ENCODE data around the gene ATP1B1. TPM values are rescaled to one million over a fixed set of nuclear protein-coding genes. Genes with fewer than 3 reads are reported as not detected.

ATP1B1 gene
- total RNA-seq, 1 donor from 2014 or later = 27.5 TPM

- intact Hi-C loops (cut with DNase I) = no loop called here
- peak overlapping the region; percentile 20 for H3K27ac ChIP-seq
- H3K4me1 ChIP-seq = peaks cover 7% of the 10 kb centered on the region
- no peaks in the 10 kb centered on the region for H3K36me3 ChIP-seq
- DNase-seq (ENCODE audit: extremely low spot score in 2 of 2) = no peak
- no peaks in the 10 kb centered on the region for H3K9me3 ChIP-seq
- H3K27me3 ChIP-seq = no peaks in the 10 kb centered on the region
- no peak for TF ChIP-seq POLR2AphosphoS5 (IDR thresholded peaks at IDR 0.05; ENCODE audit: insufficient read depth in 1 of 2, low read depth in 1 of 2)
- TF ChIP-seq POLR2A (IDR thresholded peaks at IDR 0.05) = no peak
- TF ChIP-seq CTCF (IDR thresholded peaks at IDR 0.05) = no peak
- peak overlapping the region; percentile 63 to 68 for H3K4me3 ChIP-seq
Measured at GRCh38 chr1:169108863-169109560, 2.5 kb downstream of the ATP1B1 start.

DNA sequence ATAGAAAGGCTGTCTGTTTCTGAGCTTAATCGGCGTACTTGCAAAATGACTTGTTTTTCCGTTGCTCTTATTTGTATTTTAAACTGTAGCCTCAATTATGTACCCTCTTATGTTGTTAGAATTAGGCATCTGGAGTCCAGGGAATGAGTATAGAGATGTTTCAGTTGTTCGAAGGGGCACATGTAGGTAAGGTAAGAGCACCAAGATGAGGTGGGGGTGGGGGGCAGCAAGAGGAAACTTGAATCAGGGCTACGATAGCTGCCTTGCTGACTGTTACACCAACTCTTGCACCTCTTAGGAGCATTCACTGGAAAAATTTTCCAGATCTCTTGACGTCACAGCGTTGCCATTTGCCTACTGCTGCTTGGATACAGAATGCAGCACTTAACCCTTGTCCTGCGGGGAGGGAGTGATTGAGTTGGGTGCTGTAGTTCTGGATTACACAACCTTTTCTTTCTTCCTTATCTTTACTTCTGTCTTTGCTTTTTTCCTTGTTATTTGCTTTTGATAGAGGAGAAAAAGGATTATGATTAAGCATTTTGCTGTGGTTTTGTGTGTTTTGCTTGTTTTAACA lies 3.2 kb downstream of the ATP1B1 start:
- TF ChIP-seq CTCF (IDR thresholded peaks at IDR 0.05) (no peak), POLR2A (IDR thresholded peaks at IDR 0.05) (no peak), POLR2AphosphoS5 (IDR thresholded peaks at IDR 0.05; ENCODE audit: insufficient read depth in 1 of 2, low read depth in 1 of 2) (no peak)
- peaks cover 7% of the 10 kb centered on the region for H3K4me1 ChIP-seq
- peak overlapping the region; percentile 20 for H3K27ac ChIP-seq
- no peaks in the 10 kb centered on the region for H3K9me3 ChIP-seq
- intact Hi-C loops (cut with DNase I) = no loop called here
- H3K36me3 ChIP-seq = no peaks in the 10 kb centered on the region
- H3K27me3 ChIP-seq = no peaks in the 10 kb centered on the region
- H3K4me3 ChIP-seq = peak overlapping the region; percentile 15 to 68
- no peak for DNase-seq (ENCODE audit: extremely low spot score in 2 of 2)

GRCh38 chr1:169110236-169110635 lies 3.7 kb downstream of the ATP1B1 start:
- Histone ChIP-seq H3K4me3 (peak overlapping the region in 1 of 2 donors; percentile 68), H3K27ac (peak overlapping the region; percentile 20), H3K9me3 (no peaks in the 10 kb centered on the region), H3K27me3 (no peaks in the 10 kb centered on the region), H3K4me1 (peaks cover 7% of the 10 kb centered on the region), H3K36me3 (no peaks in the 10 kb centered on the region)
- TF ChIP-seq POLR2AphosphoS5 (IDR thresholded peaks at IDR 0.05; ENCODE audit: insufficient read depth in 1 of 2, low read depth in 1 of 2) = no peak
- TF ChIP-seq POLR2A (IDR thresholded peaks at IDR 0.05) = no peak
- no peak for TF ChIP-seq CTCF (IDR thresholded peaks at IDR 0.05)
- no peak for DNase-seq (ENCODE audit: extremely low spot score in 2 of 2)
- intact Hi-C loops (cut with DNase I) = no loop called here

DNA sequence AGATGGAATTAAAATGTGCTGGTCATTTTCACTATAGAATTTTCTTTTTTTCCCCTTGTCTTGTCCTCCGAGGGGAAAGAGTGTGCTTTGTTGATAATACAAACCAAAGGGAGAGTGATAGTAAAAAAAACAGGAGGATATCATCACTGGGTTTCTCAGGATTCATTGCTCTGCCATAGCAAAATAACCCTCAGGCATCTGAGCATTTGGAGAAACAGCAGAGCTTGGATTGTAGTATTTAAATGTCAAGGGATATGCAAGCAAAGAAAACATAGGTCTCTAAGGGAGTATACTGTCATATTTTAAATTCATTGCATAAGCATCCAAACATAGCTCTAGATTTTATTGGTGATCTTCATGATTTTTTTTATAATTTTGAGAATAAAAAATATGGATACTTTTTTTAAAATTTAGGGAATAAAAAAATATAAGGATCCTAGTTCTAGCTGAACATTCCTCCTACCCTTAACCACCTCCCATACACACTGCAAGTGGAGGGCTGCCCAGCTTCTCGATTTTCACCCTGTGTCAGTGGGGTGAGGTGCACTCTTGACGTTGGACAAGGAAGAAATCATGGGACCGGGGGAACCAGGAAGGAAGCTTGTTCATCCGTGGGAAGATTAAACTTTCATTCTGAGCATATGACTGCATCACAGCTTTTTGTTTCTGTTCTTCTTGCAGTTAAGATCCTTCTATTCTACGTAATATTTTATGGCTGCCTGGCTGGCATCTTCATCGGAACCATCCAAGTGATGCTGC lies 4.4 kb downstream of the ATP1B1 start:
- peaks cover 2% of the 10 kb centered on the region for H3K4me1 ChIP-seq
- H3K36me3 ChIP-seq = no peaks in the 10 kb centered on the region
- TF ChIP-seq POLR2AphosphoS5 (IDR thresholded peaks at IDR 0.05; ENCODE audit: insufficient read depth in 1 of 2, low read depth in 1 of 2) (no peak), POLR2A (IDR thresholded peaks at IDR 0.05) (no peak), CTCF (IDR thresholded peaks at IDR 0.05) (no peak)
- H3K9me3 ChIP-seq = no peaks in the 10 kb centered on the region
- H3K27ac ChIP-seq = no peak overlapping the region
- intact Hi-C loops (cut with DNase I) = no loop called here
- no peak for DNase-seq (ENCODE audit: extremely low spot score in 2 of 2)
- no peak overlapping the region for H3K4me3 ChIP-seq
- H3K27me3 ChIP-seq = no peaks in the 10 kb centered on the region
